Muscle layer of colon (tissue), 2 donors: ENCODE results near the gene TRDN.
"Not testable (repeated sequence)": the region's sequence is repeated elsewhere in the genome, so short reads cannot be mapped to it uniquely, and the experiment has no call there.

Experiments
- H3K27ac ChIP-seq: one replicate; pipeline ENCODE4 v1.7.0; 2013; ENCODE audit warnings: low read depth, mild to moderate bottlenecking, low read length, moderate library complexity
- H3K27me3 ChIP-seq, 2 donors: one replicate each; pipeline ENCODE4 v1.7.0; 2013; ENCODE audit warnings: low read length in 2 of 2, mild to moderate bottlenecking in 2 of 2; ENCODE audit not compliant: insufficient read depth in 2 of 2, control insufficient read depth in 1 of 2
- H3K36me3 ChIP-seq: one replicate; pipeline ENCODE4 v1.7.0; 2013; ENCODE audit warnings: mild to moderate bottlenecking, low read length; ENCODE audit not compliant: insufficient read depth
- H3K4me1 ChIP-seq: one replicate; pipeline ENCODE4 v1.7.0; 2013; ENCODE audit warnings: mild to moderate bottlenecking, low read length; ENCODE audit not compliant: insufficient read depth
- H3K4me3 ChIP-seq, 2 donors: one replicate each; pipeline ENCODE4 v1.7.0; 2013; ENCODE audit warnings: low read length in 2 of 2, low read depth in 1 of 2, mild to moderate bottlenecking in 1 of 2, moderate library complexity in 1 of 2
- H3K9ac ChIP-seq: one replicate; pipeline ENCODE4 v1.7.0; 2013; ENCODE audit warnings: low read length
- H3K9me3 ChIP-seq: one replicate; pipeline ENCODE4 v1.7.0; 2013; ENCODE audit warnings: mild to moderate bottlenecking, low read length
- donor health status: abdominal sarcoma.
- donor health status: Adenocarcinoma of cecum.

Gene TRDN

GRCh38 chr6:123589317-123589716 lies 47.4 kb downstream of the TRDN start:
- no peaks in the 10 kb centered on the region for H3K36me3 ChIP-seq
- H3K9me3 ChIP-seq = no peaks in the 10 kb centered on the region
- H3K4me1 ChIP-seq = no peaks in the 10 kb centered on the region
- H3K27ac ChIP-seq = no peak overlapping the region
- H3K27me3 ChIP-seq = no peaks in the 10 kb centered on the region
- no peak overlapping the region for H3K9ac ChIP-seq
- H3K4me3 ChIP-seq = no peak overlapping the region

DNA sequence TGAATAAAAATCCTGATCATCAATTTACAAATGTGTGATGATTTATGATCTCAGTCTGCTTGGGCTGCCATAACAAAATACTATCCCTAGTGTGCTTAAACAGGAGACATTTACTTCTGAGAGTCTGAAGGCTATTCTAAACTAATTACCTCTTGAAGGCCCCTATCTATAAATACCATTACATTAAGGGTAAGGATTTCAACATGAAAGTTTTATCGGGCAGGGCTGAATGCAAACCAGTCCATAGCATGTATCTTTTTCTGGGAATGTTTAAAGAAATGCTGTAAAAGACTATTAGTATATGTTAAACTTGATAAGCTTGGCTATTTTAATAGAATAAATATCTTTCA lies 48.2 kb downstream of the TRDN start:
- Histone ChIP-seq H3K4me1 (no peaks in the 10 kb centered on the region), H3K36me3 (no peaks in the 10 kb centered on the region), H3K27me3 (no peaks in the 10 kb centered on the region), H3K9ac (no peak overlapping the region), H3K27ac (no peak overlapping the region), H3K4me3 (no peak overlapping the region), H3K9me3 (no peaks in the 10 kb centered on the region)

GRCh38 chr6:123587838-123588545 lies 48.8 kb downstream of the TRDN start:
- Histone ChIP-seq H3K4me1 (no peaks in the 10 kb centered on the region), H3K9ac (no peak overlapping the region), H3K27ac (no peak overlapping the region), H3K36me3 (no peaks in the 10 kb centered on the region), H3K27me3 (no peaks in the 10 kb centered on the region), H3K4me3 (no peak overlapping the region), H3K9me3 (no peaks in the 10 kb centered on the region)

DNA sequence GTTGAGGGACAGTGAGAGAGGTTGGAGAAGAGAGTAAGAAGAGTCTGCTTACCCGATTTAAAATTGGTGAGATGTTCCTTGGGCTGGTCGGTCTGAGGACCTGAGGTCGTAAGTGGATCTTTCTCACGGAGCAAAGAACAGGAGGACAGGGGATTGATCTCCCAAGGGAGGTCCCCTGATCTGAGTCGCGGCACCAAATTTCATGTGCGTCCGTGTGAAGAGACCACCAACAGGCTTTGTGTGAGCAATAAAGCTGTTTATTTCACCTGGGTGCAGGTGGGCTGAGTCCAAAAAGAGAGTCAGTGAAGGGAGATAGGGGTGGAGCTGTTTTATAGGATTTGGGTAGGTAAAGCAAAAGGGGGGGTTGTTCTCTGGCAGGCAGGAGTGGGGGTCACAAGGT lies 49.3 kb downstream of the TRDN start:
- not testable (repeated sequence) for H3K27me3 ChIP-seq, H3K36me3 ChIP-seq, H3K4me1 ChIP-seq, H3K4me3 ChIP-seq, H3K27ac ChIP-seq, H3K9ac ChIP-seq, H3K9me3 ChIP-seq

- Histone ChIP-seq H3K4me1 (no peaks in the 10 kb centered on the region), H3K36me3 (no peaks in the 10 kb centered on the region), H3K9me3 (no peaks in the 10 kb centered on the region), H3K27ac (no peak overlapping the region), H3K9ac (no peak overlapping the region), H3K27me3 (no peaks in the 10 kb centered on the region), H3K4me3 (no peak overlapping the region)
Observed at GRCh38 chr6:123580331-123580730, 56.4 kb downstream of the TRDN start.

DNA sequence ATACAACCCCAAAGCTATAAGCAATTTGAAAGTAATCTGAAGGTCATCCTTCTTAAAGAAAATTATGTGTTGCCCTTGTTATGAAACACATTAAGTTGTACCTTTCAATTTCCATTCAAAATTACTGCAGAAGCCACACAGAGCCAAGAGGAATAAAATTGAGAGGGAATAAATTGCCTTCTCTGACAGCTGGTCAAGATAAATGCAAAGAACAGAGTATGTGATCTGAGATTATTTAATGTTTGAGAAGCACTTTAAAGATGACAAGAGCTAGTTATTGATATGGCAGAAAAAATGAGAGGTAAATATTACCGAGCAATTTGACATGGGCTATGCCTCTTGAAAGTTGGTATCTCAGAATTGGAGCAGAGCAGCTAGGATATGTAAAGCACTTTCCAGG lies 61.6 kb downstream of the TRDN start:
- no peak overlapping the region for H3K9ac ChIP-seq

DNA sequence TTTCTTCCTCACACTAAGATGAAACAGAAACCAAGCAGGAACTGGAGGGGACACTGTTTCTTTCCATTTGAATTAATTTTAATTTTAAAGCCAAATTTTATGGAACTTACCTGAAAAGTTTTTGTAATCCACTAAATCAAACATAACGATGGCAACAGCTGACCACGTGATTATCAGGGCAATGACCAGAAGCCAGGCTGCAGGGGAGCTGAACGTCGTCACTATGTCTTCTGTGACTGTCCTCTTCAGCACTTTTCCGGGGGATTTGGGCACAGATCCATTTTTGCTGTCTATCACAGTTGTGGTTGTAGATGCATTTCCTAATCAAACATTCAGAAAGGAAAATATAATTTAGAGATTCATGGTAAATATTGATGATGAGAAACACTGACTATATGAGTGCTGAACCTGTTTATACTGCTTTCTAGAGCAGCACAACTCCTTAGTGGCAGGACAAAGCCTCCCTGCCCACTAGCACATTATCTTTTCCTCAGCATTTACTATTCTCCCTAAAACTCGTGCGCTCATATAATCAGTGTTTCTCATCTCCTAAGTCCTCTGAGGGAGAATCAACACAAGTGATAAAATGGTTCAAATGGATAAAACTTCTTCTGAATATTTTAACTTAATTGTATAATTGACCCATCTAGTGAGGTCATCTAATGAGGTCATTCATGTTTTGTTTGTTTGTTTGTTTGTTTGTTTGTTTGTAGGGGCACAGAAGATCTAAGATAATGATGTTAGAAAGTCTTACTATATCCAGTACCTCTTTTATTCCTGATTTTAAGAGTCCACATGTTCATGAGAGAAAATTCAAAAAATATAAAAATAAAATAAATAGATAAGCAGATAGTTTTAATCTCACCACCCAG lies 65.7 kb downstream of the TRDN start:
- H3K4me1 ChIP-seq = no peaks in the 10 kb centered on the region
- H3K27ac ChIP-seq = no peak overlapping the region
- no peaks in the 10 kb centered on the region for H3K27me3 ChIP-seq
- no peaks in the 10 kb centered on the region for H3K36me3 ChIP-seq
- no peak overlapping the region for H3K9ac ChIP-seq
- no peak overlapping the region for H3K4me3 ChIP-seq
- no peaks in the 10 kb centered on the region for H3K9me3 ChIP-seq

More for the DNA sequence above, 61.6 kb downstream of the TRDN start:
- Histone ChIP-seq H3K27ac (no peak overlapping the region), H3K4me1 (no peaks in the 10 kb centered on the region), H3K36me3 (no peaks in the 10 kb centered on the region), H3K4me3 (no peak overlapping the region), H3K27me3 (no peaks in the 10 kb centered on the region), H3K9me3 (no peaks in the 10 kb centered on the region)

DNA sequence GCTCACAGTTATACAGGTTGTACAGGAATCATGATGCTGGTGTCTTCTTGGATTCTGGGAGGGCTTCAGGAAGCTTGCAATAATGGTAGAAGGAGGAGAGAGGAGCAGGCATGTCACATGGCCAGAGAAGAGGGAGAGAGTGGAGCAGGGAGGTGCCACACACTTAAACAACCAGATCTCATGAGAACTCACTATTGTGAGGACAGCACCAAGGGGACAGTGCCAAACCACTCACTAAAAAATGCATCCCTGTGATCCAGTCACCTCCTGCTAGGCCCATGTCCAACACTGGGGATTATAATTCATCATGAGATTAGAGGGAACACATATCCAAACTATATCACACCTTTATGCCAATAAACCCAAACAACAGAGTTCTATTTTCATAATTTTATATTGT lies 67.2 kb downstream of the TRDN start:
- Histone ChIP-seq H3K9me3 (no peaks in the 10 kb centered on the region), H3K4me3 (no peak overlapping the region), H3K27ac (no peak overlapping the region), H3K9ac (no peak overlapping the region), H3K4me1 (no peaks in the 10 kb centered on the region), H3K27me3 (no peaks in the 10 kb centered on the region), H3K36me3 (no peaks in the 10 kb centered on the region)

DNA sequence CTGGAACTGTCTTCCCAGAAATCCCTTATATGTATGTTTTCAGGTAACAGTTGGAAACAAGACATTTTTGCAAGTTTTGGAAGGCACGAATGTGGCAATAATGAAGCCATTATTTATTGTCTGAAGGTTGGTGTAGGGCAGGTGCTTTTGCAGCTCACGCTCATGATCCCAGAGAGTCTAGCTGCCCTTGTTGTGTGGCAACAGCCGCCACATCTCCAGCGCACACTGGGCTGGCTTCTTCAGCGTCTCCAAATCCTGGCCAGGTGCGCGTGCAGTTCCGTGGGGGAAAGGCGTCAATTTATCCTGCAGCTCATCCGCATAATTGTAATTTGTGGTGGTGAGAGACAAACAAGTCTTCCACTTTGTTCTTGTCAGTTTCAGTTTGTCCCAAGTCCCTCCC lies 71.2 kb downstream of the TRDN start:
- Histone ChIP-seq H3K36me3 (no peaks in the 10 kb centered on the region), H3K4me1 (no peaks in the 10 kb centered on the region), H3K27ac (no peak overlapping the region), H3K9ac (no peak overlapping the region), H3K4me3 (no peak overlapping the region), H3K27me3 (no peaks in the 10 kb centered on the region), H3K9me3 (no peaks in the 10 kb centered on the region)

DNA sequence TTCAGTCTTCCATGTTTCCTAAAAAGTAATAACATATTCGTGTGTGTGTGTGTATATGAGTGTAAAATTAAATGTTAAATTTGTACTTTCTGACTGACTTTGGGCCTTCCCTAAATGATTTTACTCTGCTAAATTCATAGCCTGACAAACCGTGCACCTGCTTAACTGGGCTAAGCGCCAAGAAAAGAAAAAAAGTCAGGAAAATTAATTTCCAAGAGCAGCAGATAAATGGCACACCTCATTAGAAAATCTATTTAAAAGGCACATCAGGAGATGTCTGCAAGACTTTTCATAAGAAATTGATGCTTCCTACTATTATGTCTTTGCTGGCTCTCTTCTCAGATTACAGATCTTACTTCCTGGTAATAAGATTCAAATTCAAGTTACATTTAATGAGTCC lies 72.4 kb downstream of the TRDN start:
- Histone ChIP-seq H3K36me3 (no peaks in the 10 kb centered on the region), H3K9ac (no peak overlapping the region), H3K4me3 (no peak overlapping the region), H3K27ac (no peak overlapping the region), H3K4me1 (no peaks in the 10 kb centered on the region), H3K9me3 (no peaks in the 10 kb centered on the region), H3K27me3 (no peaks in the 10 kb centered on the region)

DNA sequence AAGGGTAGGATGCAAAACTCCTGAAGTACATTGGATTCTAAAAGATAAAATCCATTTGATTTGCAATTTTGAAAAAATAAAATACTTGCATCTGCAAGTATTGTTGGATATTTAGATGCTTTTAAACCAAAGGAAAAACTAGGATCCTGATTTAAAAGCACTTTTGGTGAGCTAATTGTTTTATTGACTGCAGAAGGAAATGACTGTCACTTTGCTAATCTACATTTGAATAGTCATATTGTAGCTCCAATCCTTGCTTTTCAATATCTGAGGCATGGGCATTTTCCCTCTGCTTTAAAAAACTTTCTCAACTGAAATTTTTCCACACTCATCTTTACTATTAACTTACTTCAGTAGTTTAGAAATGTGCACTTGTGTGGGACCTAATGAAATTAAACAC lies 74.1 kb downstream of the TRDN start:
- H3K4me1 ChIP-seq = no peaks in the 10 kb centered on the region
- H3K9me3 ChIP-seq = no peaks in the 10 kb centered on the region
- H3K9ac ChIP-seq = no peak overlapping the region
- H3K36me3 ChIP-seq = no peaks in the 10 kb centered on the region
- H3K27ac ChIP-seq = no peak overlapping the region
- H3K27me3 ChIP-seq = no peaks in the 10 kb centered on the region
- H3K4me3 ChIP-seq = no peak overlapping the region

- H3K9me3 ChIP-seq = no peaks in the 10 kb centered on the region
- H3K4me1 ChIP-seq = no peaks in the 10 kb centered on the region
- H3K27me3 ChIP-seq = no peaks in the 10 kb centered on the region
- no peak overlapping the region for H3K27ac ChIP-seq
- no peaks in the 10 kb centered on the region for H3K36me3 ChIP-seq
- H3K9ac ChIP-seq = no peak overlapping the region
- no peak overlapping the region for H3K4me3 ChIP-seq
Observed at GRCh38 chr6:123562264-123562663, 74.5 kb downstream of the TRDN start.
